Large intestine (tissue), 3 donors: ENCODE results near the gene KCNT2. TPM values are rescaled to one million over a fixed set of nuclear protein-coding genes. Genes with fewer than 3 reads are reported as not detected.
"Not testable (repeated sequence)": the region's sequence is repeated elsewhere in the genome, so short reads cannot be mapped to it uniquely, and the experiment has no call there.

Source experiments
- DNase-seq, 2 donors: peaks; one replicate each; pipeline versions ENCODE4 v3.0.0 to v3.0.0-alpha.2; 2013
- H3K27ac ChIP-seq: one replicate; pipeline ENCODE4 v1.5.1; 2013; ENCODE audit warnings: low read length
- H3K27me3 ChIP-seq: 2 replicates; pipeline ENCODE4 v1.6.1; 2013; ENCODE audit warnings: low read length; ENCODE audit not compliant: control insufficient read depth, insufficient read depth
- H3K36me3 ChIP-seq: 2 replicates; pipeline ENCODE4 v1.6.1; 2013; ENCODE audit warnings: low read length; ENCODE audit not compliant: control insufficient read depth, insufficient read depth
- H3K4me1 ChIP-seq: one replicate; pipeline ENCODE4 v1.6.1; 2013; ENCODE audit warnings: low read length; ENCODE audit not compliant: control insufficient read depth, insufficient read depth
- H3K4me3 ChIP-seq: one replicate; pipeline ENCODE4 v1.5.1; 2013; ENCODE audit warnings: low read length
- H3K9me3 ChIP-seq: one replicate; pipeline ENCODE4 v1.6.1; 2013; ENCODE audit warnings: mild to moderate bottlenecking, low read depth, low read length, moderate library complexity; ENCODE audit not compliant: control insufficient read depth
- WGBS: methylation state at CpG from one replicate; pipeline ENCODE4 v1.1.5; 2013; ENCODE audit warnings: low lambda C conversion rate; ENCODE audit not compliant: insufficient coverage; 5-methylcytosine and 5-hydroxymethylcytosine counted together
- polyA plus RNA-seq: library from polyadenylated mRNA; unstranded; fragments of 120-200 nt; gene quantifications from one replicate; pipeline ENCODE4 v1.2.1, GENCODE V29; 2013

KCNT2 gene
- polyA plus RNA-seq, 1 donor: 3.5 TPM

DNA sequence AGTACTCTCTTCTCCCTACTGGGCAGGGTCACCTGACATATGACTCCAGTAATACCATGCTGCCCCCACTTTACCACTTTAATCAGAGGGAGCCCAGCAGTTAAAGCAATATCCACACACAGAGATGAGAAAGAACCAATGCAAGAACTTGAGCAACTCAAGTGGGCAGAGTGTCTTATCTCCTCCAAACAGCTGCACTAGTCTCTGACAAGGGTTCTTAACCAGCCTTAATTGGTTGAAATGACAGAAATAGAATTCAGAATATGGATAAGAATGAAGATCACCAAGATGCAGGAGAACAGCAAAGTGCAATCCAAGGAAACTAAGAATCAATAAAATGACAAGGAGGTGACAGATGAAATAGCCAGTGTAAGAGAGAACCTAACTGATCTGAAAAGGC lies 91.0 kb downstream of the KCNT2 start:
- DNase-seq: no peak

DNA sequence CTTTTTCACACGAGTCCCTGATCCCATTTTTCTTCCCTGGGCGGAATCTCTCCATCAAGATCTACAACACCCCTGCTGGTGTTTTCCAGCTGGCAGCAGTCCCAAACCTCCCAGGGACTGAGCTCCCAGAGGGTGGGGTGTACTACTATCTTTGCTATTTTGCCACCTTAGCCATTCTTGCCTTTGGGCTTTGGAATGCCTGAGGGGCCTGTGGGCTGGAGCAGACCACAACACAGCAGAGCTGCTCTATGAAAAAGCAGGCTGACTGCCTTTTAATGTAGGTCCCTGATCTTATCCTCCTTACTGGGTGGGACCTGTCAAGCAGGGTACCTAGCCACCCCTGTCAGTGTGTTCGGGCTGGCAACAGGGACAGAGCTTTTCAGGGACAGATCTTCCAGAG lies 91.9 kb downstream of the KCNT2 start:
- Histone ChIP-seq H3K27ac (no peak overlapping the region), H3K36me3 (no peaks in the 10 kb centered on the region), H3K27me3 (no peaks in the 10 kb centered on the region), H3K4me3 (no peak overlapping the region), H3K9me3 (no peaks in the 10 kb centered on the region), H3K4me1 (no peaks in the 10 kb centered on the region)
- no peak for DNase-seq
- no CpG with 5 or more reads among the region's 3 CpGs for WGBS

More for the DNA sequence above, 91.0 kb downstream of the KCNT2 start:
- no peaks in the 10 kb centered on the region for H3K27me3 ChIP-seq
- no peaks in the 10 kb centered on the region for H3K36me3 ChIP-seq
- H3K4me1 ChIP-seq: no peaks in the 10 kb centered on the region
- H3K4me3 ChIP-seq: no peak overlapping the region
- H3K9me3 ChIP-seq: no peaks in the 10 kb centered on the region
- H3K27ac ChIP-seq: no peak overlapping the region

DNA sequence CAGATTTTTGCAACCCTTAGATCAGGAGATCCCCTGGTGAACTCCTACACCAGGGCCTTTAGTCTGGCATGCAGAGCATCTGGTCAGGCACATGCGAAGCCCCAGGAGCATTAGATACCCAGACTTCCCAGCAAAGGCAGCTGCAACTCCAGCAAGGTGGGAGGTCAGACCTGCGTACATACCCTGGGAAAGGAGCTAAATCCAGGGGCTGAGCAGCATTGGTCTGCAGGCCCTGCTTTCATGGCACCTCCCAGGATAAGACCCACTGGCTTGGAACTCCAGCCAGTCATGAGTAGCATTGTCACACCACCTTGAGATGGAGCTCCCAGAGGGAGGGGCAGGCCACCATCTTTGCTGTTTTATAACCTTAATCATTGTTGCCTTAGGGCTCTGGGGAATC lies 92.3 kb downstream of the KCNT2 start:
- Histone ChIP-seq H3K4me3 (no peak overlapping the region), H3K4me1 (no peaks in the 10 kb centered on the region), H3K27me3 (no peaks in the 10 kb centered on the region), H3K36me3 (no peaks in the 10 kb centered on the region), H3K27ac (no peak overlapping the region), H3K9me3 (no peaks in the 10 kb centered on the region)
- DNase-seq: no peak
- WGBS: no CpG with 5 or more reads among the region's 2 CpGs

DNA sequence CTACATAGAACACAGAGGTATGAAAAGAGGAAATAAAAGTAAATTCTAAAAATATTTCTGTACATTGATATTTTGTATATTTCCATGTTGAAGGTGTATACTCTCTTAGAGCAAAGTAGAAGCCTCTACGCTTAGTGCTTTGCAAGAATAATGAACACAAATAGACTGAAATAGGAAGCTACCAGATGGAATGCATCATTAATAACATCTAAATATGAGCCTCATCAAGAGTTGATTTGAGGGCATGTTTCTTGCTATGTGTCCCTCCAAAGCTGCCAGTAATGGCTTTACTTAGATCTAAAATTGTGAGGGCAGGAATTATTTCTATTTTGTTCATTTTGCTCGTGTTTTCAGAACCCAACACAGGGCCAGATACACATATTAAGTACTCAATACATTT lies 94.4 kb downstream of the KCNT2 start:
- 63% methylated on average over 1 of the region's 2 CpGs for WGBS
- no peak for DNase-seq
- no peaks in the 10 kb centered on the region for H3K4me1 ChIP-seq
- H3K4me3 ChIP-seq: no peak overlapping the region
- no peaks in the 10 kb centered on the region for H3K27me3 ChIP-seq
- no peaks in the 10 kb centered on the region for H3K9me3 ChIP-seq
- H3K36me3 ChIP-seq: no peaks in the 10 kb centered on the region
- H3K27ac ChIP-seq: no peak overlapping the region

DNA sequence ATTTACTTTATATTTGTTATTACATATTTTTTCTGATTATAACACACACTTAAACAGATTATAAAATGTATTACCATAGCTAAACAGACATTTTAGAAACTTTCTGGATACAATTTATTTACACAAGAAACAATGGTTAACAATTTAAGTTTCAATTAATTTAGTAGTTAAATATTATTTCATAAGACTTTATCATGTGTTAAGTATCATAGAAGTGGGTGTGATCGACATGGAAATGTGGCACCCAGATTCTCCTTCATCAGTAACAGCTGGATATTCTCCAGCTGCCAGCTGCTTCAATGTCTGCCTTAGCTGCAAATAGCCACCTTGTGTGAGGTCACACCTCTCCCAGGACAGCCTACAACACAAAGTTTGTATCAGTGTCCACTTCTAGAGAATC lies 97.8 kb downstream of the KCNT2 start:
- H3K27ac ChIP-seq: no peak overlapping the region
- WGBS: 83% methylated on average over 1 of the region's 1 CpG
- no peaks in the 10 kb centered on the region for H3K9me3 ChIP-seq
- DNase-seq: no peak
- H3K36me3 ChIP-seq: no peaks in the 10 kb centered on the region
- no peaks in the 10 kb centered on the region for H3K27me3 ChIP-seq
- no peak overlapping the region for H3K4me3 ChIP-seq
- H3K4me1 ChIP-seq: no peaks in the 10 kb centered on the region

DNA sequence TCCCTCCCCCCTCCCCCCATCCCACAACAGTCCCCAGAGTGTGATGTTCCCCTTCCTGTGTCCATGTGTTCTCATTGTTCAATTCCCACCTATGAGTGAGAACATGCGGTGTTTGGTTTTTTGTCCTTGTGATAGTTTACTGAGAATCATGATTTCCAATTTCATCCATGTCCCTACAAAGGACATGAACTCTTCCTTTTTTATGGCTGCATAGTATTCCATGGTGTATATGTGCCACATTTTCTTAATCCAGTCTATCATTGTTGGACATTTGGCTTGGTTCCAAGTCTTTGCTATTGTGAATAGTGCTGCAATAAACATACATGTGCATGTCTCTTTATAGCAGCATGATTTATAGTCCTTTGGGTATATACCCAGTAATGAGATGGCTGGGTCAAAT lies 104.0 kb downstream of the KCNT2 start:
- WGBS: no CpG with 5 or more reads among the region's 1 CpG
- not testable (repeated sequence) for H3K27me3 ChIP-seq, H3K36me3 ChIP-seq, H3K9me3 ChIP-seq, H3K4me3 ChIP-seq, DNase-seq, H3K27ac ChIP-seq, H3K4me1 ChIP-seq

DNA sequence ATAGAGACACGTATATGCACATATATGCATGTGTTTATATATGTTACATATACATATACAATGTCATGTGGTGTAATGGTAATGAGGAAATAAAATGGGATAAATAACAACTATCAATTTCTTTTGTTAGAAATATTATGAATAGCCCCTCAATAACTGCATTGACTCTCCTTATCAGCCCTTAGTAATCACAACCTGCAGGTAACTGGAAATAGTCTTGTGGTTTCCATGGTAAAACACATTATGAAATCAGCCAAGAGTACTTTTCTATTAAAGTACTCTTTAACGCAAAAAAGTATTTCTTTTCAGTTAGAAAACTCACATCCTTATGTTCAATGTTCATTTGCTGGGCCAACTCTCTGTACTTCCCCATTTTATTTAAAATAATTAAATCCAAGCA lies 105.8 kb downstream of the KCNT2 start:
- Histone ChIP-seq H3K36me3 (no peaks in the 10 kb centered on the region), H3K4me1 (no peaks in the 10 kb centered on the region), H3K27me3 (no peaks in the 10 kb centered on the region), H3K27ac (no peak overlapping the region), H3K4me3 (no peak overlapping the region), H3K9me3 (no peaks in the 10 kb centered on the region)
- no peak for DNase-seq
- WGBS: 100% methylated on average over 1 of the region's 2 CpGs

DNA sequence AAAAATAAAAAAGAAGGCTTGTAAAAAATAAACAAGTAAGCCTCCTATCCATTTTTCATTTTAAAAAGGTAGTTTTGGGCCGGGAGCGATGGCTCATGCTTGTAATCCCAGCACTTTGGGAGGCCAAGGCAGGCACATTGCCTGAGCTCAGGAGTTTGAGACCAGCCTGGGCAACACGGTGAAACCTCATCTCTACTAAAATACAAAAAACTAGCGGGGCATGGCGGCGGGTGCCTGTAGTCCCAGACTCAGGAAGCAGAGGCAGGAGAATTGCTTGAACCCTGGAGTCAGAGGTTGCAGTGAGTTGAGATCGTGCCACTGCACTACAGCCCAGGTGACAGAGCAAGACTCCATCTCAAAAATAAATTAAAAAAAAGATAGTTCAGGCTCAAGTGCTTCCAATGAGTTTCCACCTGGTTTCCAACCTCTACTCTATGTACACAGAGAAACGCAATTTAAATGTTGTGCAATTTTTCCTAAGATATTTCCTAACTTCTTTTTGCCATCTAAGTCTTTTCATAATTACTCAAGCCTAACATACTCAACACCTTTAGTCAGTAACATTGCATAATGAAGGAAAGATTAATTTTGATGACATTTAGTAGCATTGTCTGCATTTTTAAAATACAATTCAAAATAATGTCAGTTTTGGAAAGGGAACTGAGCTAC lies 106.3 kb downstream of the KCNT2 start:
- H3K4me3 ChIP-seq: no peak overlapping the region
- WGBS: 81% methylated on average over 3 of the region's 8 CpGs
- H3K4me1 ChIP-seq: no peaks in the 10 kb centered on the region
- no peaks in the 10 kb centered on the region for H3K27me3 ChIP-seq
- DNase-seq: no peak
- no peaks in the 10 kb centered on the region for H3K36me3 ChIP-seq
- H3K27ac ChIP-seq: no peak overlapping the region
- H3K9me3 ChIP-seq: no peaks in the 10 kb centered on the region

DNA sequence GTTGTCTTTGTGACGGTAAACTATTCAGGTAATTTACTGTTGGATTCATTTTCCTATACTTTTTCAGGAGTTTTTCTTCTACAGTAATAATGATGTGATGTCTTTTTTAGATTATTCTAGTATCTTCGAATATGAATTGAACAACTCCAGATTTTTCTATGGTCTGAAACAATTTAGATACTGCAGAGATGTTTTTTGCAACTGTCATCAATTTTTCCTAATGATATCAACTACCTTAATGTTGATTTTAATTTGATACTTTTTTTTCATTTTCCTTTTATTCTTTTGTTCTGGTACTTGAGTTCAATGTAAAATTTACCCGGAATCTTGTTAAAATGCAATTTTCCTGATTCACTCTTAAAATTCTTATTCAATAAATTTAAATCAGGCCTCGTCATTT lies 110.4 kb downstream of the KCNT2 start:
- 95% methylated on average over 4 of the region's 4 CpGs for WGBS

DNA sequence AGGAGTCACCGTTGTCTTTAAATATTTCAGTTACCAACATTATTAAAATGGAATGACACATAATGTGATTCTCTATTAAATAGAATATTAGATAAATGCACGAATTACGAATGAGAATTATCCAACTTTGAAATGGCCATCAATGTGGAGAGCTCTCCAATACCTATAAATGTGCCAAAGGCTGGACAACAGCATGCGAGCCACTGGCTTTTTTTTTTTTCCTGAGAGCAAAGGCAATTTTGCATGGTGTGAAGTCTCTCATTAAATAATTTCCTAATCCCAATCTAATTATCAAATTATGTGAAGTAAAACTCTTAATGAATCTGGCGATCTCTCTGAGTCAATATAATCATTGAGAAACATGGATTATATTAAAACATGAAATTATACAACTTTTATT lies 113.5 kb downstream of the KCNT2 start:
- Histone ChIP-seq H3K36me3 (no peaks in the 10 kb centered on the region), H3K9me3 (no peaks in the 10 kb centered on the region), H3K27ac (no peak overlapping the region), H3K4me3 (no peak overlapping the region), H3K27me3 (no peaks in the 10 kb centered on the region), H3K4me1 (no peaks in the 10 kb centered on the region)
- DNase-seq: no peak
- 89% methylated on average over 3 of the region's 5 CpGs for WGBS

More for the DNA sequence above, 110.4 kb downstream of the KCNT2 start:
- no peaks in the 10 kb centered on the region for H3K27me3 ChIP-seq
- H3K27ac ChIP-seq: no peak overlapping the region
- H3K9me3 ChIP-seq: no peaks in the 10 kb centered on the region
- H3K36me3 ChIP-seq: no peaks in the 10 kb centered on the region
- no peak overlapping the region for H3K4me3 ChIP-seq
- no peak for DNase-seq
- no peaks in the 10 kb centered on the region for H3K4me1 ChIP-seq

DNA sequence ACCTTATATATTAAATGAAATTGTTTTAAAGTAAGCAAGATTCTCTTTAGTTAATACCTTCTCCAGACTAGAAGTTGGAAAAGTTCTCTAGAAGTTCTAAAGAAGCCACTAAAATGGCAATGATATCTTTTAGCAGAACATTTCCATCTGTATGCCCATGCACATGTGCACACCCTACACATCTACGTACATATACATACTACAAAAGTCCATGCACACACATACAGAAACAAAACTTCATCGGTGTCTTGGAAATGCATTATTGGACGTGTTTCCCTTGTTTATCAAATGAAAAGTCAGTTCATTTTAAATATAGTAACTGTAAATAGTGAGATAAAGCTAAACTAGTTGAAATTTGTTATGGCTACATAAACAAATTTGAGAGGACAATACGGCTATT lies 114.4 kb downstream of the KCNT2 start:
- H3K27me3 ChIP-seq: no peaks in the 10 kb centered on the region
- H3K27ac ChIP-seq: no peak overlapping the region
- H3K36me3 ChIP-seq: no peaks in the 10 kb centered on the region
- H3K4me1 ChIP-seq: no peaks in the 10 kb centered on the region
- H3K4me3 ChIP-seq: no peak overlapping the region
- 100% methylated on average over 2 of the region's 4 CpGs for WGBS
- no peak for DNase-seq
- H3K9me3 ChIP-seq: no peaks in the 10 kb centered on the region
